GM12801 (cell line): ENCODE measurements around the gene PCDHGA4.
"Not testable (repeated sequence)": the region's sequence is repeated elsewhere in the genome, so short reads cannot be mapped to it uniquely, and the experiment has no call there.

Experiments
- TF ChIP-seq, protein P1 (sequence below): IDR thresholded peaks from one replicate; pipeline ENCODE4 v1.5.1; 2011; ENCODE audit warnings: control low read depth; ENCODE audit not compliant: insufficient read length; ENCODE audit errors: extremely low read depth

Gene PCDHGA4

GRCh38 chr5:141387557-141388311, 32.9 kb downstream of the PCDHGA4 start, which contains the start of gene PCDHGB4:
TSS of gene PCDHGB4 (plus strand) at chr5:141387698. CDS start at chr5:141387885, 187 bp downstream.
- TF ChIP-seq, protein P1, sequence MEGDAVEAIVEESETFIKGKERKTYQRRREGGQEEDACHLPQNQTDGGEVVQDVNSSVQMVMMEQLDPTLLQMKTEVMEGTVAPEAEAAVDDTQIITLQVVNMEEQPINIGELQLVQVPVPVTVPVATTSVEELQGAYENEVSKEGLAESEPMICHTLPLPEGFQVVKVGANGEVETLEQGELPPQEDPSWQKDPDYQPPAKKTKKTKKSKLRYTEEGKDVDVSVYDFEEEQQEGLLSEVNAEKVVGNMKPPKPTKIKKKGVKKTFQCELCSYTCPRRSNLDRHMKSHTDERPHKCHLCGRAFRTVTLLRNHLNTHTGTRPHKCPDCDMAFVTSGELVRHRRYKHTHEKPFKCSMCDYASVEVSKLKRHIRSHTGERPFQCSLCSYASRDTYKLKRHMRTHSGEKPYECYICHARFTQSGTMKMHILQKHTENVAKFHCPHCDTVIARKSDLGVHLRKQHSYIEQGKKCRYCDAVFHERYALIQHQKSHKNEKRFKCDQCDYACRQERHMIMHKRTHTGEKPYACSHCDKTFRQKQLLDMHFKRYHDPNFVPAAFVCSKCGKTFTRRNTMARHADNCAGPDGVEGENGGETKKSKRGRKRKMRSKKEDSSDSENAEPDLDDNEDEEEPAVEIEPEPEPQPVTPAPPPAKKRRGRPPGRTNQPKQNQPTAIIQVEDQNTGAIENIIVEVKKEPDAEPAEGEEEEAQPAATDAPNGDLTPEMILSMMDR: not testable (repeated sequence)

- TF ChIP-seq, protein P1: no peak
Measured at GRCh38 chr5:141388661-141389060, 33.8 kb downstream of the PCDHGA4 start.

- TF ChIP-seq, protein P1: no peak
Measured at GRCh38 chr5:141389153-141390042, 34.6 kb downstream of the PCDHGA4 start.

- TF ChIP-seq, protein P1: no peak
Measured at GRCh38 chr5:141392429-141393198, 37.8 kb downstream of the PCDHGA4 start, which contains the start of gene PCDHGA8. TSS of gene PCDHGA8 (plus strand) at chr5:141392633. CDS start at chr5:141392814, 181 bp downstream.

DNA sequence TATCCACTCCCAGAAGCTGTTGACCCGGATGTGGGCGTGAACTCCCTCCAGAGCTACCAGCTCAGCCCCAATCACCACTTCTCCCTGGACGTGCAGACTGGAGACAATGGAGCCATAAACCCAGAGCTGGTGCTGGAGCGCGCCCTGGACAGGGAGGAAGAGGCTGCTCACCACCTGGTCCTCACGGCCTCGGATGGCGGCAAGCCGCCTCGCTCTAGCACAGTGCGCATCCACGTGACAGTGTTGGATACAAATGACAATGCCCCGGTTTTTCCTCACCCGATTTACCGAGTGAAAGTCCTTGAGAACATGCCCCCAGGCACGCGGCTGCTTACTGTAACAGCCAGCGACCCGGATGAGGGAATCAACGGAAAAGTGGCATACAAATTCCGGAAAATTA, 38.4 kb downstream of the PCDHGA4 start:
- TF ChIP-seq, protein P1: no peak

GRCh38 chr5:141397756-141398551, 43.1 kb downstream of the PCDHGA4 start, which contains the start of gene PCDHGB5:
TSS of gene PCDHGB5 (plus strand) at chr5:141397947. CDS start at chr5:141398128, 181 bp downstream.
- TF ChIP-seq, protein P1: not testable (repeated sequence)
